ENCODE results near the gene SULT1C4. TPM values are rescaled to one million over a fixed set of nuclear protein-coding genes. Genes with fewer than 3 reads are reported as not detected.

SULT1C4 gene
- total RNA-seq, 1 donor from 2014 or later = 11.3 TPM

DNA sequence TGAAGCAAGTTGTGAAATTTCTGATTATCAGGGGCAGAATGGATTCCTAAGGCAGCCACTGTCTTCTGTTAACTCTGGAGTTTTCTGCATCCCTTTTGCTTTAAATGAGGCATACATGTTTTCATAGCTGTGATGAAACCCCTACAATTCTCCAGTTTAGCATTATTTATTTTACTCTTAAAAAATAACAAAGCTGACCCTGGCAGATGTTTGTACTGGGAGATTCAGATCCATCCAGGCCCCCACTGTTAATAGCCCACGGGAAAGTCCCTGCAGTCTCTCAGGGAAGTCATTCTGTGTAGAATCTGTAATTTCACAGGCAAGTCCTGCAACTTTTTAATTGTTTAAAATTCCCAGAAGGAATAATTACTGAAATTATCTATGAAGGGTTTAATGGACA is 353 bp upstream of the SULT1C4 start:
- DNase-seq (ENCODE audit: low spot score) = no peak
- Mint-ChIP-seq H3K27me3 (ENCODE audit: insufficient read depth, low read depth) (peaks cover 2% of the 10 kb centered on the region), H3K27ac (peak overlapping the region; percentile 85), H3K4me3 (peak overlapping the region; percentile 80), H3K4me1 (peaks cover 26% of the 10 kb centered on the region), H3K36me3 (peaks cover 6% of the 10 kb centered on the region), H3K9me3 (peaks cover 6% of the 10 kb centered on the region)
- Histone ChIP-seq H2AFZ (replicated peaks) (peak overlapping the region; percentile 94), H3K27me3 (no peaks in the 10 kb centered on the region), H3K9me3 (ENCODE audit: low read depth) (no peaks in the 10 kb centered on the region), H3K9ac (no peak overlapping the region), H3K4me2 (peak overlapping the region; percentile 56), H3K27ac (no peak overlapping the region), H3K4me3 (peak overlapping the region; percentile 20), H4K20me1 (ENCODE audit: low read depth) (no peaks in the 10 kb centered on the region), H3K79me2 (ENCODE audit: low read depth) (no peaks in the 10 kb centered on the region), H3K4me1 (peaks cover 18% of the 10 kb centered on the region), H3K36me3 (no peaks in the 10 kb centered on the region), H3F3A (ENCODE audit: low read depth) (peaks cover 7% of the 10 kb centered on the region)
- TF ChIP-seq, protein P1, sequence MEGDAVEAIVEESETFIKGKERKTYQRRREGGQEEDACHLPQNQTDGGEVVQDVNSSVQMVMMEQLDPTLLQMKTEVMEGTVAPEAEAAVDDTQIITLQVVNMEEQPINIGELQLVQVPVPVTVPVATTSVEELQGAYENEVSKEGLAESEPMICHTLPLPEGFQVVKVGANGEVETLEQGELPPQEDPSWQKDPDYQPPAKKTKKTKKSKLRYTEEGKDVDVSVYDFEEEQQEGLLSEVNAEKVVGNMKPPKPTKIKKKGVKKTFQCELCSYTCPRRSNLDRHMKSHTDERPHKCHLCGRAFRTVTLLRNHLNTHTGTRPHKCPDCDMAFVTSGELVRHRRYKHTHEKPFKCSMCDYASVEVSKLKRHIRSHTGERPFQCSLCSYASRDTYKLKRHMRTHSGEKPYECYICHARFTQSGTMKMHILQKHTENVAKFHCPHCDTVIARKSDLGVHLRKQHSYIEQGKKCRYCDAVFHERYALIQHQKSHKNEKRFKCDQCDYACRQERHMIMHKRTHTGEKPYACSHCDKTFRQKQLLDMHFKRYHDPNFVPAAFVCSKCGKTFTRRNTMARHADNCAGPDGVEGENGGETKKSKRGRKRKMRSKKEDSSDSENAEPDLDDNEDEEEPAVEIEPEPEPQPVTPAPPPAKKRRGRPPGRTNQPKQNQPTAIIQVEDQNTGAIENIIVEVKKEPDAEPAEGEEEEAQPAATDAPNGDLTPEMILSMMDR (IDR thresholded peaks at IDR 0.05) = no peak
- TF ChIP-seq EZH2 (IDR thresholded peaks at IDR 0.05) = no peak
- no peak for TF ChIP-seq EZH2phosphoT487 (IDR thresholded peaks at IDR 0.05)

DNA sequence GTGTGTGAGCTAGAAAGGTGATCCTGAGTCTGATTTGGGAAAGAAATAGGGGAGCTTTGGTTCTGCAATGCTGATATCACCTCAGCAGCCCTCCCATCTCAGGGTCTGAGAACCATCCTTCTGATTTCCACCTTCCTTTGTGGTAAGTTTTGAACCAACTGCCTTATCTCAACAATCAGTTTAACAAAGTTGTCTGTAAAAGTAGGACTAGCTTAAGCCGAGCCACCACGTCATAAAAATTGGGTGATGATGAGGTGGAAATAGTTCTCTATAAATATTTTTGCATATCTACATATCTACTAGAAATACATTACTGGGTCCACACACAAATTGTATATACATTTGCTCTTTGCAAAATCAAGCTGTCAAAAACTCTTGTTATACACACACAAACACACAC is 1.1 kb downstream of the SULT1C4 start:
- TF ChIP-seq EZH2phosphoT487 (IDR thresholded peaks at IDR 0.05) = no peak
- no peak for TF ChIP-seq EZH2 (IDR thresholded peaks at IDR 0.05)
- TF ChIP-seq, protein P1 (IDR thresholded peaks at IDR 0.05) = no peak
- no peaks in the 10 kb centered on the region for H4K20me1 ChIP-seq (ENCODE audit: low read depth)
- H3K4me3 ChIP-seq = peak overlapping the region; percentile 20
- H2AFZ ChIP-seq (replicated peaks) = no peak overlapping the region
- peaks cover 6% of the 10 kb centered on the region for H3K9me3 Mint-ChIP-seq
- H3K27me3 ChIP-seq = no peaks in the 10 kb centered on the region
- H3F3A ChIP-seq (ENCODE audit: low read depth) = peaks cover 18% of the 10 kb centered on the region
- H3K9me3 ChIP-seq (ENCODE audit: low read depth) = no peaks in the 10 kb centered on the region
- H3K27ac ChIP-seq = no peak overlapping the region
- DNase-seq (ENCODE audit: low spot score) = no peak
- no peaks in the 10 kb centered on the region for H3K79me2 ChIP-seq (ENCODE audit: low read depth)
- H3K9ac ChIP-seq = no peak overlapping the region
- peaks cover 35% of the 10 kb centered on the region for H3K4me1 Mint-ChIP-seq
- peaks cover 32% of the 10 kb centered on the region for H3K4me1 ChIP-seq
- H3K27me3 Mint-ChIP-seq (ENCODE audit: insufficient read depth, low read depth) = peaks cover 2% of the 10 kb centered on the region
- peaks cover 14% of the 10 kb centered on the region for H3K36me3 Mint-ChIP-seq
- H3K36me3 ChIP-seq = no peaks in the 10 kb centered on the region
- peak overlapping the region; percentile 80 for H3K4me3 Mint-ChIP-seq
- no peak overlapping the region for H3K27ac Mint-ChIP-seq
- peak overlapping the region; percentile 56 for H3K4me2 ChIP-seq

DNA sequence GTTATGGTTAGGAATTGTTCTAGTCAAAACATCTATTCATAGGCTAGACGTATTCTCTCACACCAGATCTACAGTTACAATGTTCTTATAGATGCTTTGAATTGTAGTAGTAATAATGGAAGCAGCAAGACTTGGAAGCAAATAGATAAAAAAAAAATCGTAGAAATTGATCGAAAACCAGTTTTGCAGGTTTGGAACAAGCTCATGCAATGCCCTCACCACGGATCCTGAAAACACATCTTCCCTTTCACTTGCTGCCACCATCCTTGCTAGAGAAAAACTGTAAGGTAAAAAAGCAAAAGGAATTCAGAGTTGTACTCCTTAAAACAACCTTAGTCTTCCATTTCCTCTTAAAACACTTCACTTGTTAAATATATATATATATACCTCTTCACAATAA is 4.4 kb downstream of the SULT1C4 start:
- H3F3A ChIP-seq (ENCODE audit: low read depth) = peaks cover 23% of the 10 kb centered on the region
- H3K36me3 ChIP-seq = no peaks in the 10 kb centered on the region
- peaks cover 14% of the 10 kb centered on the region for H3K36me3 Mint-ChIP-seq
- H3K4me1 Mint-ChIP-seq = peaks cover 31% of the 10 kb centered on the region
- DNase-seq (ENCODE audit: low spot score) = no peak
- no peak for TF ChIP-seq EZH2phosphoT487 (IDR thresholded peaks at IDR 0.05)
- TF ChIP-seq EZH2 (IDR thresholded peaks at IDR 0.05) = no peak
- TF ChIP-seq, protein P1 (IDR thresholded peaks at IDR 0.05) = no peak
- H3K9me3 Mint-ChIP-seq = peaks cover 6% of the 10 kb centered on the region
- H3K27me3 ChIP-seq = no peaks in the 10 kb centered on the region
- no peaks in the 10 kb centered on the region for H4K20me1 ChIP-seq (ENCODE audit: low read depth)
- H2AFZ ChIP-seq (replicated peaks) = no peak overlapping the region
- no peak overlapping the region for H3K9ac ChIP-seq
- H3K9me3 ChIP-seq (ENCODE audit: low read depth) = no peaks in the 10 kb centered on the region
- no peak overlapping the region for H3K4me3 Mint-ChIP-seq
- H3K27ac Mint-ChIP-seq = no peak overlapping the region
- no peak overlapping the region for H3K4me2 ChIP-seq
- H3K4me3 ChIP-seq = no peak overlapping the region
- no peak overlapping the region for H3K27ac ChIP-seq
- no peaks in the 10 kb centered on the region for H3K27me3 Mint-ChIP-seq (ENCODE audit: insufficient read depth, low read depth)
- H3K79me2 ChIP-seq (ENCODE audit: low read depth) = no peaks in the 10 kb centered on the region
- peaks cover 32% of the 10 kb centered on the region for H3K4me1 ChIP-seq
